GM18502 (cell line): ENCODE data around the gene MSMB.
"Not testable (repeated sequence)": the region's sequence is repeated elsewhere in the genome, so short reads cannot be mapped to it uniquely, and the experiment has no call there.

Source experiments
- ATAC-seq: cut with Tn5 transposase; IDR thresholded peaks from one replicate; pipeline ENCODE4 v1.9.1; 2021; ENCODE audit warnings: mild to moderate bottlenecking; ENCODE audit not compliant: unreplicated experiment, poor library complexity

Gene MSMB

DNA sequence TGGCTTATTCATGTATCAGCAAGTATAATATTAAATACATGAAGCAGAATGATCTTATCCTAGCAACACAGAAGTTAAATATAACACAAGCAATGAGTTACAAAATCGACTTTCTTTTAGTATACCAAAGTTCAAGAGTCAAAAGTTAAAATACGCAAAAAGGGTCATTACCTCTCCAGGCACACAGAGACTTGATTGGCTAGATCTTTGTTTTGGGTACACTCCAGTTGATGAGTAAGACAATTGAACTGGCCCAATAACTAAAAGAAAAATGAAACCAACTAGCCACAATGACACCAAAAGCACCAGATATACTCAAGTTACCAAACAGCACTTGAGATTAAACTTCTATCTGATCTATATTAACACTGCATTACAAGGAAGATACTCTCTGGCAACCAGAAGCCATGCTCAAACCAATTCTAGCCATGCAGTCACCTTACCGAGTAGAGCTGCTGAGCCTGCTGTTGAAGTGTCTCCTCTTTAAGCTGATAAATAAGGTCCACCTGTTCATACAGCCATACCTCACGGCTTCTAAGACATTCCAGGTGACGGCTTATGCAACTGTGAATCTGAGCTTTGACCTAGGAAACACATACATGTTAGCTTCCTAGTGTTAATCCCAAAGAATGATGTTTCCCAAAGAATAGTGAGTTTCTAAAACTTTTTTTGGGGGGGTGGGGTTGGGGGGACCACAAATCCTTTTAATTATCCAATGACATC lies 31.2 kb downstream of the MSMB start:
- ATAC-seq = no peak

GRCh38 chr10:46014206-46014605 lies 31.9 kb downstream of the MSMB start:
- ATAC-seq = no peak

GRCh38 chr10:46012746-46013145 lies 33.3 kb downstream of the MSMB start:
- no peak for ATAC-seq

GRCh38 chr10:46006219-46006618 lies 39.9 kb downstream of the MSMB start:
- ATAC-seq = no peak

DNA sequence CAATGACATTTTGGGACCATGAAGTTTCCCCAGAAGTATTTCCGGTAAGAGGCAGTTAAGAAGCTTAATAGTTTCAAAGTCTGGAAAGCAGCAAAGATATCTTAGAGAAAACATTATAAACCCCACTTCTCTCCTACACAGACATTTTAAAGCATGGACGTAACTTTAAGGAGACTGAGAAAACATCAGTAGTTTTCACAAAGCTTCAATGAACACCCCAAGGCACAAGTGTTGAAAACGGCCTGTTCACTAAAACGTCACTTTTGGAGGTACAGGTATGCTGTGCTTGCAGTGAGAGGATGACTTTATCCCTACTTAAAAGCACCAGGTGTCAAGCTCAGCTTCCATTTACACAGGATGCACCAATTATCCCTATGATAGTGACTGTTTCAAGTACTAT lies 40.7 kb downstream of the MSMB start:
- ATAC-seq = no peak

GRCh38 chr10:46004963-46005362 lies 41.1 kb downstream of the MSMB start:
- no peak for ATAC-seq

DNA sequence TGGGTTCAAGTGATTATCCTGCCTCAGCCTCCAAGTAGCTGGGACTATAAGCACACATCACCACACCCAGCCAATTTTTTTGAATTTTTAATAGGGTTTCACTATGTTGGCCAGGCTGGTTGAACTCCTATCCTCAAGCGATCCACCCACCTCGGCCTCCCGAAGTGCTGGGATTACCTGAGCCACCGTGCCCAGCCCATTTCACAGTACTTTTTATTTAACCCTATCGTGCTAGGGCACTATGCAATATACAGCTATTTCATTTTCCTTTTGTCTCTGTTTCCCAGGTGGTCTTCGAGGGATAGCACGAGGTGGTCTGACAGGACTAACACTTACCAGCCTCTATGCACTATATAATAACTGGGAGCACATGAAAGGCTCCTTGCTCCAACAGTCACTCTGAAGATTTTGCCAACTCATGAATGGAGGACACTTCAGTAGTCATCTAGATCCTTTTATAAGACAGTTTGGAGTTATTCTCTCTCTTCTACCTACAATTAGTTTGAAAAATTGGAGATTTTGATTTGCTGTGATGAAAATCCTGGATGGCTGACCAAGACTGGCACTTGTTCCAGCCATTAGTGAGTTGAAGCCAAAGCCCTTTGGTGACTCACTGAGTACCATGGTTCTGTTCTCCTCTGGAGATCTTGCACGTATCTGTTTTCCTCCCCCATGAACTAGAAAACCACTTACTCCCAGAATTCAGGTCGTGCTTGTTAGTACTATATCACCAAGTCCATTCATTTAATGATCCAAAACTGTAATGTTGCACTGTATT lies 43.0 kb downstream of the MSMB start:
- no peak for ATAC-seq

GRCh38 chr10:46002189-46002687 lies 43.8 kb downstream of the MSMB start:
- ATAC-seq = not testable (repeated sequence)

- no peak for ATAC-seq
Observed at GRCh38 chr10:46001187-46001756, 44.8 kb downstream of the MSMB start.

DNA sequence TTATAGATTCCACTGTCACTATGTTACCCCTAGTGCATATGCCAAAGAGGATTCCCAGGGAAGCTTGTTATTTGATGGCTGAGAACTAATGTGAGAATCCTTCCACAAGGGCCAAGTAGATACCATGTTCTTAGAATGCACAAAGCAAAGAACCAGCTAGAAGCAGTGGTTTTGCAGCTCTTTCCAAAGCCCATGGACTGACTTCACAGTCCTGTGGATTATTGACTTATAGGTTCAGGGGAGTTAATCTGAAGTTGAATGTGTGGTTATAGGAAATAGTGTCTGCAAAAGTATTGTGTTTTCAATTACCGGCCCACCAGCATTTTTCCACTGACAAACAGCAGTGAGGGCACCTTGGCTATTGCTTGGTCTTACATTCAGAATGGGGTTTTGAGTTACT lies 45.5 kb downstream of the MSMB start:
- no peak for ATAC-seq

- not testable (repeated sequence) for ATAC-seq
Observed at GRCh38 chr10:45999955-46000354, 46.1 kb downstream of the MSMB start.

GRCh38 chr10:45997994-45998763 lies 47.9 kb downstream of the MSMB start:
- no peak for ATAC-seq

DNA sequence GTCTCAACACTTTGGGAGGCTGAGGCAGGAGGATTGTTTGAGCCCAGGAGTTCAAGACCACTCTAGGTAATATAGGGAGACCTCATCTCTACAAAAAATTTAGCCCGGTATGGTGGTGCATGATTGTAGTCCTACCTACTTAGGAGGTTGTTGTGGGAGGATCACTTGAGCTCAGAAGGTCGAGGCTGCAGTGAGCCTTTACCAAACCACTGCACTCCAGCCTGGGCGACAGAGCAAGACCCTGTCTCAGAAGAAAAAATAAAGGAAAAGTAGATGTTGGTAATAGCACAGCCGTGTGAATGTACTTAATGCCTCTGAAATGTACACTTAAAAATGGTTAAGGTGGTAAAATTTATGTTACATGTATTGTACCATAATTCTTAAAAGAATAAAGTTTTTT lies 48.5 kb downstream of the MSMB start:
- no peak for ATAC-seq

- not testable (repeated sequence) for ATAC-seq
Observed at GRCh38 chr10:45985590-45985989, 60.5 kb downstream of the MSMB start.

- not testable (repeated sequence) for ATAC-seq
Observed at GRCh38 chr10:45984473-45984872, 61.6 kb downstream of the MSMB start.

DNA sequence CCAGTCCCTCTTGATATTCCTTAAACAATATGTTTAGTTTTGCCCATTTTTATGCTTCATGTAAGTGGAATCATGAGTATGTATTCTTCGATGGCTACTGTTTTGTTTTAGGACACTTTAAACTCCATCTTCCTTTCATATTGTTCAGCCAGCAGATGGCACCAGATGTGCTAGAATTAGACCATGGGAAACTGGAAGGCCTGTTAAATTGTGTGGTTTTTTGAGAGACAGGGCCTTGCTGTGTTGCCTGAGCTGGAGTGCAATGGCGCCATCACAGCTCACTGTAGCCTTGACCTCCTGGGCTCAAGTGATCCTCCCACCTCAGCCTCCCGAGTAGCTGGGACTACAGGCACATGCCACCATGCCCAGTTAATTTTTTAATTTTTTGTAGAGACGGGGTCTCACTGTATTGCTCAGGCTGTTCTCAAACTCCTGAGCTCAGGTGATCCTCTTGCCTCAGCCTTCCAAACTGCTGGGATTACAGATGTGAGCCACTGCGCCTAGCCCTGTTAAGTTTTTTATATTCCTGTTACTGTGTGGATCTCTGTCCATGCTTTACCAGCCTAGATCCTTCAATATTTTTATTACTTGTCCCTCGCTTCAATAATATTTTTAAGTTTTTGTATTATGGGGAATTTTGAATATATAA lies 62.4 kb downstream of the MSMB start:
- ATAC-seq = peak; percentile 63
